Measurements from ENCODE around the gene CCNJL.

DNA sequence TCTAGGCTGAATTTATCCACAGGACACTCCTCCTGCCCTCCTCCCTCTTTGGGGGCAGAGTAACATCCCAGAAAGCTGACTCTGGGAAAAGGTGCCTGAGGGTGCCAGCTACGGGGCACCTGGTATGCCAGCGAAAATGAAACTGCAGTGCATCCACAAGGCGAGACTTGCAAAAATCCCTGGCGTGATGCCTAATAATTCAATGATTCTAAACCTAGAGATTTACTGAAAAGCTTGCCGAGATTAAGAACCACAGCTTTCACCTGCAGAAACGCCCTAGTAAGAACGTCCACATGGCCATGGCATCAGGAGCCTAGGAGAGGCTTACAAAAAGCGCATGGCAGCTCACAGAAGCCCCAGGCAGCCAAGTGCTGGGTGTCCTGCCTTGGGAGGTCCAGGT lies 20.9 kb downstream of the CCNJL start:
- TF ChIP-seq, protein P1, sequence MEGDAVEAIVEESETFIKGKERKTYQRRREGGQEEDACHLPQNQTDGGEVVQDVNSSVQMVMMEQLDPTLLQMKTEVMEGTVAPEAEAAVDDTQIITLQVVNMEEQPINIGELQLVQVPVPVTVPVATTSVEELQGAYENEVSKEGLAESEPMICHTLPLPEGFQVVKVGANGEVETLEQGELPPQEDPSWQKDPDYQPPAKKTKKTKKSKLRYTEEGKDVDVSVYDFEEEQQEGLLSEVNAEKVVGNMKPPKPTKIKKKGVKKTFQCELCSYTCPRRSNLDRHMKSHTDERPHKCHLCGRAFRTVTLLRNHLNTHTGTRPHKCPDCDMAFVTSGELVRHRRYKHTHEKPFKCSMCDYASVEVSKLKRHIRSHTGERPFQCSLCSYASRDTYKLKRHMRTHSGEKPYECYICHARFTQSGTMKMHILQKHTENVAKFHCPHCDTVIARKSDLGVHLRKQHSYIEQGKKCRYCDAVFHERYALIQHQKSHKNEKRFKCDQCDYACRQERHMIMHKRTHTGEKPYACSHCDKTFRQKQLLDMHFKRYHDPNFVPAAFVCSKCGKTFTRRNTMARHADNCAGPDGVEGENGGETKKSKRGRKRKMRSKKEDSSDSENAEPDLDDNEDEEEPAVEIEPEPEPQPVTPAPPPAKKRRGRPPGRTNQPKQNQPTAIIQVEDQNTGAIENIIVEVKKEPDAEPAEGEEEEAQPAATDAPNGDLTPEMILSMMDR (conservative IDR thresholded peaks at IDR 0.05; ENCODE audit: low read length): no peak
- no peak for TF ChIP-seq EZH2phosphoT487 (IDR thresholded peaks at IDR 0.05; ENCODE audit: borderline replicate concordance, low read depth, low read length)

All from OCI-LY7 (cell line).